ENCODE data around the gene ANKS3. TPM values are rescaled to one million over a fixed set of nuclear protein-coding genes. Genes with fewer than 3 reads are reported as not detected.

The ANKS3 gene
- total RNA-seq, 1 donor from 2014 or later = 13.7 TPM

DNA sequence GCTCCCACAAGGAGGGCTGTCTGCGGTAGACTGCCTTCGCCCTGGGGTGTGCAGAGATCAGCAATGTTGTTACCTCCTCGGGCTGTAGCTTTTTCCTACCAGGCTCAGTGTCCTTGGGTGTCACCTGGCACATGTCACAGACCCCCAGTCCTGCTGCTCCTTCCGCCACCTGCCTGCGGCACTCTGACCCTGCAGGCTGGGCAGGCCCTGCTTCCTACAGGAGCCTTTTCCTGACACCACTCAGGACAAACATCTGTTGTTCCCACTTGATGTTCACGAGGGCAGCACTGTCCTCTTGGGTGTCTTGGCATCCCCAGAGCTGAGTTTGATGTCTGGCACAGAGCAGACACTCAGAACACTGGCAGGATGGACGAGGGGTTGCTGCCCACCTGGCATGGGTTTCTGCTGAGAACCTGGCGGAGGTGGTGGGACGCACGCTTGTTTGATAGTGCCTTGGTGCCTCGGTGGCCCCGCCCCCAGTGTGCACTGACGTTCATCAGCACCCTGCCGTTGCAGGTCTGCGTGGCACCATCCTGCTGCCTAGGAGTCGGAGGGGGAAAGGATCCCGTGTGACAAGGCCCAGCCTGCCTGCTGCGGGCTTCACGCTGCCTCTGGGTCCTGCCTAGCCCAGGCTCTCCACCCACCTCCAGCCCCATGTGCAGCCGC lies 67.4 kb downstream of the ANKS3 start:
- H3K4me3 ChIP-seq (ENCODE audit: low read depth, low read length) = no peak overlapping the region
- DNase-seq (ENCODE audit: low read depth) = no peak
- TF ChIP-seq, protein P1, sequence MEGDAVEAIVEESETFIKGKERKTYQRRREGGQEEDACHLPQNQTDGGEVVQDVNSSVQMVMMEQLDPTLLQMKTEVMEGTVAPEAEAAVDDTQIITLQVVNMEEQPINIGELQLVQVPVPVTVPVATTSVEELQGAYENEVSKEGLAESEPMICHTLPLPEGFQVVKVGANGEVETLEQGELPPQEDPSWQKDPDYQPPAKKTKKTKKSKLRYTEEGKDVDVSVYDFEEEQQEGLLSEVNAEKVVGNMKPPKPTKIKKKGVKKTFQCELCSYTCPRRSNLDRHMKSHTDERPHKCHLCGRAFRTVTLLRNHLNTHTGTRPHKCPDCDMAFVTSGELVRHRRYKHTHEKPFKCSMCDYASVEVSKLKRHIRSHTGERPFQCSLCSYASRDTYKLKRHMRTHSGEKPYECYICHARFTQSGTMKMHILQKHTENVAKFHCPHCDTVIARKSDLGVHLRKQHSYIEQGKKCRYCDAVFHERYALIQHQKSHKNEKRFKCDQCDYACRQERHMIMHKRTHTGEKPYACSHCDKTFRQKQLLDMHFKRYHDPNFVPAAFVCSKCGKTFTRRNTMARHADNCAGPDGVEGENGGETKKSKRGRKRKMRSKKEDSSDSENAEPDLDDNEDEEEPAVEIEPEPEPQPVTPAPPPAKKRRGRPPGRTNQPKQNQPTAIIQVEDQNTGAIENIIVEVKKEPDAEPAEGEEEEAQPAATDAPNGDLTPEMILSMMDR (conservative IDR thresholded peaks at IDR 0.05; ENCODE audit: low read depth, low read length) = peak; percentile 9

DNA sequence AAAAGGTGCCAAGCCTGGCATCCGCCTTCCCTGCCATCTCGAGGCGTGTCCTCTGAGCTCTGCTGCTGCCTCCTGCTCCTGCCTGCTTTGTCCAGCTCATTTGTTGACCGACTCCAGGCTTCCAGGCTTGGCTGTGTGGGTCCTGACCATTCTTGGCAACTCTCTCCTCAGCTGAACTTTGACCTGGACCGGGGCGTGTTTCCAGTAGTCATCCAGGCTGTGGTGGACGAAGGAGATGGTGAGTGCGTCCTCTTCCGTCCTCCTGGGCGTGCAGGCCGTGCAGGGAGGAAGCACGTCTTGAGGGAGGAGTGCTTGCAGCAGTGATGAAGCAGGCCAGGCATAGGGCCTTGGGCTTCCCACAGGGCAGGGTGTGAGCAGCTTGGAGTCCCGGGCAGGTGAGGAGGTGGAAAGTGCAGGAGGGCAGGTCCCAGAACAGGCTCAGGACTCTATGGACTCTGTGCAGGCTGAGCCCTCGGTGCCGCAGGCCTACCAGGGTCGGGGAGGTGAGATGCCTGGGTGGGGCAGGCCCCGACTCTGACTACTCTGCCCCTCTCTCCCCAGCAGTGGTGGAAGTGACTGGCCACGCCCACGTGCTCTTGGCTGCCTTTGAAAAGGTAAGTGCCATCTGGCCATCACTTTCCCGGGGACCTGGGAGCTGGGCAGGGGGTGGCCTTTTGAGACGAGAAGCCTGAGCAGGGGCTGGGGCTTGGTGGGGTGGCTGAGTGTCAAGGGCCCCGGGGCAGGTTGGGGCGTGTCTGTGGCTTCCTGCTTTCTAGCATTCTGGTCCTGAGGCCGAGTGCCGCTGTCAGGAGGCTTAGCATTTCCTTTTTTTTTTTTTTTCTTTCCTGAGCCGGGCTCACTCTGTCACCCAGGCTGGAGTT lies 69.3 kb downstream of the ANKS3 start:
- no peak for DNase-seq (ENCODE audit: low read depth)
- no peak overlapping the region for H3K4me3 ChIP-seq (ENCODE audit: low read depth, low read length)
- TF ChIP-seq, protein P1 (conservative IDR thresholded peaks at IDR 0.05; ENCODE audit: low read depth, low read length) = no peak

DNA sequence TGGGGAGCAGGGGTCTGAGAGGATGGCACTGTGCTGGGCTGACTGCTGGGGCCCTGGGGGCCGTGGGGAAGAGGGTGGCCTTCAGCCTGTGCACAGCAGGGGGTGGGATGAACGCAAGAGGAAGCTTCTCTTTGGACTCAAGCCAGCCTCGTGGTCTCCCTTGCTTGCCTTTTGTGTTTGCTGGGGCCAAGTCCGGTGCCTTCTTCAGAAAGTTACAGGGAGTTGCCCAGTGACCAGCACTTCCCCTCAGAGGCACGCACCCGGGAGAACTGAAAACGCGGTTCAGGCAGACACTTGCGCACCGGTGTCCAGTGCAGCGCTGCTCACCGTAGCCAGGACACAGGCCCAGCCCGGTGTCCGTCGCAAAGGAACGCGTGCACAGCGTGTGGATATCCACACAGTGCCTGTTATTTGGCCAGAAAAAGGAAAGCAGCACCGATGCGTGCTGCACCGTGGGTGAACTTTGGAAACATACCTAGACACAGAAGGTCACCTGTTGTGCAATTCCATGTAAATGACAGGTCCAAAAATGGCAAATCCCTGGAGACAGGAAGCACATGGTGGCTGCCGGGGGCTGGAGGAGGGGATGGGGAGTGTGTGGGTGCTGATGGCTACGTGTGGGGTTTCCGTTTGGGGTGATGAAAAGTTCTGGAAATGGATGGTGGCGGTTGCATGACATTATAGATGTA lies 70.2 kb downstream of the ANKS3 start:
- TF ChIP-seq, protein P1 (conservative IDR thresholded peaks at IDR 0.05; ENCODE audit: low read depth, low read length) = no peak
- no peak for DNase-seq (ENCODE audit: low read depth)
- H3K4me3 ChIP-seq (ENCODE audit: low read depth, low read length) = no peak overlapping the region

DNA sequence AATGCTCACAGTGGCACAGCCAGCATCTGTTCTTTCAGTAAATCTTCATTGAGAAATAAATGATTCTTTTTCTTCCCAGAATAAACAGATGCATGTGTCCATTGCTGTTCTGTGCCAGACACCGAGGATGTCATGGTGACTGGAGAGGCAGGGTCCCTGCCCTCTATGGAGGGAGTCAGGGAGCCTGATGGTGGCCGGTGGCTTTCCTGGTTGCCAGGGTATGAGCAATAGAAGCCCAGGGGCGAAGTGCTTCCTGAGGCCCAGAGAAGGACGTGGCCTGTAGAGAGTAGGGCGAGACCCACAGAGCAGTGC lies 70.7 kb downstream of the ANKS3 start:
- TF ChIP-seq, protein P1 (conservative IDR thresholded peaks at IDR 0.05; ENCODE audit: low read depth, low read length) = no peak
- no peak for DNase-seq (ENCODE audit: low read depth)
- no peak overlapping the region for H3K4me3 ChIP-seq (ENCODE audit: low read depth, low read length)

DNA sequence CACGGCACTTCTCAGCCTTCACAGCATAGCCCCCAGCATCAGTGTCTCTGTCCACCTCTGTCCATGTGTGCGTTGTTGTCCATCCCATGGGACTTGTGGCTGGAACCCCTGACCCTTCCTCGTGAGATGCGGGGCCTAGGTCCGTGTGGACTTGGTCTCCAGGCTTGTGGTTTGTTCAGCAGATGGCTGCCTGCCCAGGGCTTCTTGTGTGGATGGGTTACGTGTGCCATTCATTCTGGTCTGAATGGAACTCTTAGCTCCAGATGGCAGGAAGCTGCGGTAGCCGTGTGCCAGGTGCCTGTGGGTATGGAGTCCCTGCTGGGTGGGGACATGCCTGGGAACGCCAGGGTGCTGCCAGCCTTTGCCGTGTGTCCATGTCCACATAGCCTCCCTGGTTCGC lies 72.4 kb downstream of the ANKS3 start:
- H3K4me3 ChIP-seq (ENCODE audit: low read depth, low read length) = no peak overlapping the region
- DNase-seq (ENCODE audit: low read depth) = no peak
- TF ChIP-seq, protein P1 (conservative IDR thresholded peaks at IDR 0.05; ENCODE audit: low read depth, low read length) = no peak

DNA sequence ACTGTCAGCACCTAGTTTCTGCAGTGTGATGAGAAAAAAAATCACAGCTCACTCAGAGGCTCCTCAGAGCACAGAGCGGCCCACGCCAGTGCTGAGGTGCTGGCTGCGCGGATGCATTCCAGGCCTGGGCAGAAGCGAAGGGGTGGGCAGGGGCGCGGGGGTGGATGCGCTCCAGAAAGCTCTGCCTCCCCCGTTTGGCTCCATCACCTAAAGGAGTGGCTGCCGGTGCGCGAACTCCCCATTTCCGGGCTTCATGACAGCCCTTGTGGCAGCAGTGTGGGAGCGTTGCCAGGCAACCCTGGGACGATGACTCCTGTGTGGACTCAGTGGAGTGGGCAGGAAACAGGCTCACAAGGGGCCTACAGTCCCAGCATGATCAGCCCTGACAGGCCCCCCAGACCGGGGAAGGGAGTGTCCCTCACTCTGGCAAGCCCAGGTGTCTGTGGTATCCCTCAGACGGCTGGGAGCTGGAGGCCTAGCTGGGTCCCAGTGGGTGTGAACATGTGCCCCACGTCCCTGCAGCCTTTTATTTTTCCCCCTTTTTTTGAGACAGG lies 73.5 kb downstream of the ANKS3 start:
- TF ChIP-seq, protein P1 (conservative IDR thresholded peaks at IDR 0.05; ENCODE audit: low read depth, low read length) = no peak
- no peak overlapping the region for H3K4me3 ChIP-seq (ENCODE audit: low read depth, low read length)
- DNase-seq (ENCODE audit: low read depth) = no peak
